HG03139 (cell line): ENCODE results near the gene IRF4.
"Not testable (repeated sequence)": the region's sequence is repeated elsewhere in the genome, so short reads cannot be mapped to it uniquely, and the experiment has no call there.

Experiments used
- ATAC-seq: cut with Tn5 transposase; IDR thresholded peaks from one replicate; pipeline ENCODE4 v1.9.1; 2021; ENCODE audit not compliant: unreplicated experiment

Gene IRF4

GRCh38 chr6:411402-412145 lies 20.0 kb downstream of the IRF4 start:
- ATAC-seq: no peak

- ATAC-seq: no peak
Observed at GRCh38 chr6:412146-412886, 20.8 kb downstream of the IRF4 start.

GRCh38 chr6:414447-414846 lies 22.9 kb downstream of the IRF4 start:
- ATAC-seq: no peak

GRCh38 chr6:415087-415486 lies 23.5 kb downstream of the IRF4 start:
- ATAC-seq: no peak

GRCh38 chr6:421211-421610 lies 29.7 kb downstream of the IRF4 start:
- no peak for ATAC-seq

GRCh38 chr6:422433-423054 lies 31.0 kb downstream of the IRF4 start:
- no peak for ATAC-seq

- no peak for ATAC-seq
Observed at GRCh38 chr6:423055-423798, 31.7 kb downstream of the IRF4 start.

GRCh38 chr6:423799-424345 lies 32.3 kb downstream of the IRF4 start:
- no peak for ATAC-seq

GRCh38 chr6:424741-425417 lies 33.3 kb downstream of the IRF4 start:
- no peak for ATAC-seq

GRCh38 chr6:425418-425788 lies 33.9 kb downstream of the IRF4 start:
- not testable (repeated sequence) for ATAC-seq

- ATAC-seq: not testable (repeated sequence)
Observed at GRCh38 chr6:426198-426738, 34.7 kb downstream of the IRF4 start.

GRCh38 chr6:428047-428603 lies 36.6 kb downstream of the IRF4 start:
- no peak for ATAC-seq

- no peak for ATAC-seq
Observed at GRCh38 chr6:429515-430121, 38.1 kb downstream of the IRF4 start.

GRCh38 chr6:431504-431903 lies 40.0 kb downstream of the IRF4 start:
- no peak for ATAC-seq

- no peak for ATAC-seq
Observed at GRCh38 chr6:431986-432385, 40.4 kb downstream of the IRF4 start.

- ATAC-seq: no peak
Observed at GRCh38 chr6:434051-434705, 42.6 kb downstream of the IRF4 start.

GRCh38 chr6:435441-436307 lies 44.1 kb downstream of the IRF4 start:
- no peak for ATAC-seq
